NCI-H2171 (cell line): Measurements from ENCODE around the gene SDHB.

Experiments
- DNase-seq: peaks from one replicate; lab custom pipeline; 2025; lab: John Stamatoyannopoulos, UW

SDHB gene

GRCh38 chr1:17053685-17054410 is at the start of gene SDHB:
Gene SDHB (minus strand): TSS chr1:17054032. CDS start chr1:17054019, 13 bp downstream.
- peak; percentile 95 for DNase-seq

GRCh38 chr1:17102232-17102631 is 48.4 kb upstream of the SDHB start:
- DNase-seq, result no peak

DNA sequence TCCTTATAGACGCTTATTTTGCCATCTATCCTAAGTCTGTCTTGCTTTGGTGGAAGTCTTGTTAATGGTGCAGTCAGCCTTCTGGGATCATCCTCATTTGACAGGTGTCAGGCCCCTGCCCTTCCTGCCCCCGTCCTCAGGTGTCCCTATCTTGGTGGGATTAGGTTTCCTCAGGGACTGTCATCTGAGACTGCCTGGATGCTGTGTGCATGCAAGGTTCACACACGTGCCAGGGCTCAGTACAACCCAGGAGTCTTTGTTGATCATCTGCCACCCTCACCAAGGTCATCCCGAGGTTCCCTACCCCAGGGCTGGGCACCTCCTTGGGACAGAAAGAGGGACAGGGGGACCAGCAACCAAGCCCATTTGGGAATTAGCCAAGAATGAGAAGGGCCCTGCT is 47.4 kb upstream of the SDHB start:
- DNase-seq, result peak; percentile 79

DNA sequence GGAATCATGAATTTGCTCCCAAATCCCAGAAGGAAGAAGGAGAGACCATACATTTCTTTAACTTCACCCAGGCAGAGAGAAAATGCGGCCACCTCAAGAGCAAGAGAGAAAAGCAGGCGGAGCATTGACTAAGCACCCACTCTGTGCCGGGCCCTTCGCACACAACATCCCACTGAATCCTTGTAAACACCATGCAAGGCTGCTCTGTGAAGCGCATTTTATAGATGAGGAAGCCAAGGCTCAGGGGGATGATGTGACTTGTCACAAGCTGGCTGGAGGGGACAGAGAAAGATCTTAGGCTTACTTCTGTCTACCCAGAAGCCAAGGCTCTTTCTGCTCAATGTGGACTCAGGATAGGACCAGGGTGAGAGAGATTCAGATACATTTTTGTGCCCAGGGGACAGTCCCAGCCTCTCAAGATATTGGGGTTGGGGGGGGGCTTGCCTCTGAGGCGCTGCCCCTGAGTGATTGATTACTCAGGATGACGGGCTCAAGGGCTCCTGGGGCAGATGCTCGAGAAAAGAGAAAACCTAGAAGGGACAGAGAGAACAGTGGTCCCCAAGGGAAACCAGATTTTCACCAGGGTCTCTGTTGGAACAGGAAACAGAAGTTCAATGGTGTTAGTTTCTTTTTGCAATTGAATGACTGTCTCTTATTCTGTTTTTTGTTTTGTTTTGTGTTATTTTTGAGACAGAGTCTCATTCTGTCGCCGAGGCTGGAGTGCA is 45.9 kb upstream of the SDHB start:
- DNase-seq, result no peak

DNA sequence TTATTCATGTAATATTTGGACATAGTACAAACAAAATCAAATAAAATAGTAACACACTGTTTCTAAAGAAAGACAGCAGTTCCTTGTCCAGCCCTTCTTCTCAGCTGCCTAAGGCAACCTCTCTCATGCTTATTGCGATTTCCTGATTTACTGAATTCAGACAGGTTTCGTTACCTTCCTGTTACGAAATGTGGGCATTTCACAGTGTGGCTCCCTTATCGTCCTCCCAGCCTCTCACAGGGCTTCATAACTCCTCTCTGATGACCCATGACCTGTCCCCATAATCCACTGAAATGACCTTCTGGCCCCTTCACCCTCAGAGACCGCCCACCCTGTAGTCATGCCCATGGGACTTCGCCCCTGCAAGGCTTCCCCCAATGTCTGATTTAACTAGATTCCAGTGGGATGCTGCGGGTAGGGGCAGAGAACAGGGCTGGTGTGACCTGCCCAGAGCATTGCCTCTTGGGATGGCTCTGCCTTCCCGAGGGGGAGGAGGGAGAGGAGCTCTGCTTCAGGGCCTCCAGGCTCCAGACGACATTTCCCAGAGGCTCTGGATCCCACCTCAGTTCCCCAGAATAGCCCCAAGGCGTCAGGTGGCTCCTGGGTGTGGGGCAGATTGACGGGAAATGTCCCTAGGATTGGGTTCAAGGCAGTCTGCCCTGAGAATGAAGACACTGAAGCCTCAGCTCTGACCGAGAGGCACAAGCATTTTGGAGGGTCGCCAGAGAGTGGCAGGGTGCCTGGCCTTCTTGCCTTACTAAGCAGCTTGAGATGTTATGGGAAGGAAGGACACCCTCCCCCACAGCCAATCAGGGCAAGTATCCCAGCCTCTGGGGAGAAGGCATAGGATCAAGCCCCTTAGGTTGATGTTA is 44.9 kb upstream of the SDHB start:
- DNase-seq, result no peak

DNA sequence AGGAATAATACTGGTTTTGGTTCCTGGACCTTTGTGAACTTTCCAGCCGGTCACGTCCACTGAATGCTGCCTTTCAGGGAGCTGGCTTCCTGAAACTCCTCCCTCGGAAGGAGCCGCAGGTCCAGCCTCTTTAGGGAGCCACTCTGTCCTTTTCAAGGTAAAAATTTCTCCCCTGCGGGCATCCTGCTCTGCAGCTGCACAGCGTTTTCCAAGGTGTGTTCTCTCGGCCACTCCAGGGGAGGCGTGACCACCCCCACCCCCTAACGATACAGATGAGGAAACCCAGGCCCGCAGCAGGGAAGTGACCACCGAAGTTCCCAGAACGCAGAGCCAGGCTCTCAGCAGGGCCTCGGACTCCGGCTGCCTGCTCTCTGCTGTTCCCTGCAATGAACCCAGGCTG is 44.0 kb upstream of the SDHB start:
- DNase-seq, result no peak

GRCh38 chr1:17097147-17097546 is 43.3 kb upstream of the SDHB start:
- no peak for DNase-seq

- DNase-seq, result no peak
Measured at GRCh38 chr1:17096584-17096983, 42.8 kb upstream of the SDHB start.

- DNase-seq, result no peak
Measured at GRCh38 chr1:17095141-17095540, 41.3 kb upstream of the SDHB start.

DNA sequence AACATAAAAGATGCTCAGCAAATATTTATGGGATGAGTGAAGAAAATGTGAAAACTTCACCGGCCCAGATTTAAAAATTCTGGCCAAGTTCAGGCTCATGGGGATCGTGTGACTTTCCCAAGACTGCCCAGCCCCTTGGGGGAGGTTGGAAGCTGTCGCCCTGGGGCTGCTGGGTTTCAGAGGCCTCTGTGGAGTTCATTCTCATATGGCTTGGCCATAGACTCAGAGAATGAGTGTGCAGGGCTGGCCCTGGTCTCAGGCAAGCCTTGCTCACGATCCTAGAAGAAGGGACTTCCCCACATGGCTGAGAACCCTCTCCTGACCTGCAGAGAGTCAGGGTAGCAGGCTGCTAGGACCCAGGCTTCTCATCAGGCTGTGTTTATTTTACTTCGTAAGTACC is 40.8 kb upstream of the SDHB start:
- DNase-seq, result no peak

DNA sequence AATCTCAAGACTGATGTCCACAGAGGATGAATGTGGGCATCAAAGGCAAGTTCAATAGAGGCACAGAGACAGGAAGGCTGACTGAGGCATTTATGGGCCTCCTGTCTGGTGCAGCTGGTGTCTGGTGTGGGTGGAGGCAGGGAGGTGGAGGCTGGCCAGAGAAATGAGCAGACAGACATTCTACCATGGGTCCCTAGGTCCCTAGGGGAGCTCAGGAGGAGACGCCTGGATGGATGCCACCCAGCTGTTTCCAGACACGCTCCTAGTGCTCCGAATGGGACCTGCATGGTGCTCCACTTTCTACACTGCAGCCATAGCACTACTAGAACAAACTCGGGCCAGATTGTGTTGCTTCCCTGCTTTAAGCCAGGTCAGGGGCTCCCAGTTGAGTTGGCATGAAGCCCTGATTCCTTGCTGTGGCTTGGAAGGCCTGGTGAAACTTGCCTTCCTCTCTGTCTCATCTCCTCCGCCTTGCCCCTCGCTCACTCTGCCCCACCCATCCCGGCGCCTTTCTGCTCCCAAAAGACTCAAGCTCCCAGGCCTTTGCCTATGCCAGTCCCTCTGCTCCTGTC is 40.1 kb upstream of the SDHB start:
- no peak for DNase-seq

- DNase-seq, result no peak
Measured at GRCh38 chr1:17091252-17091651, 37.4 kb upstream of the SDHB start.

- no peak for DNase-seq
Measured at GRCh38 chr1:17089506-17089905, 35.7 kb upstream of the SDHB start.

- no peak for DNase-seq
Measured at GRCh38 chr1:17086751-17087150, 32.9 kb upstream of the SDHB start.

DNA sequence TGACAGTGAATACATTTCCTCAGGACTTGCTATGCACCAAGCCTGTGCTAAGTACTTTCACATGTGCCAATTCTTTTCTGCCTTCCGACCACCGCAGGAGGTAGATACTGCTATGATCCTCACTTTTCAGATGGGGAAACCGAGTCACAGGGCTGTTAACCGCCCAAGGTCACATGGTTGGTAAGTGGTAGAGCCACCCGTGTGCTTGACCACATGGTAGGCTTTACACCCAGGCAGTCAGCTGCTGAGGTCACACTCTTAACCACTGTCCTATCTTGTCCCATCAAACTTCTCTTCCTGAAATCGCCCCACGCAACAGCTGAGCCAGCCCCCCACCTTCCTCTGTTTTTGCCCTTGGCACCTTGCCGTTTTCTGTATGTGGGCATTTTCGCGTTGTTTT is 31.0 kb upstream of the SDHB start:
- DNase-seq, result no peak

GRCh38 chr1:17082761-17083160 is 28.9 kb upstream of the SDHB start:
- no peak for DNase-seq

DNA sequence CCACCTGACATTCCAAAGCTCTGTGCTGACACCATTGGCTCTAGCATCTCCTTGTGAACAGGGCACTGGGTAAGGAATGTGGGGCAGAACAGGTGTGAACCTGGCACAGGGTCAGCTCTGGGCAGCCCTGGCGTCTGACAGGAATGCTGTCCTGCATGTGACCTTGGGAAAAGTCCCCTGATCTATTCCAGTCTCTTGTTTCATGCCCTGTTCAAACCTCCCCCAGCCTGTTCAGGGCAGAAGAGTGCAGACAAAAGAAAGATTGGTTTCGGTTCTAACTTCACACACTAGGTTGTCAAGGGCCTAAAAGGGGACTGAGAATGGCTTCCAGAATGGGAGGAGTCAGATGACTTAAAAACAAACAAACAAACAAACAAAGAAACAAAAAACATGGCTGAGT is 27.6 kb upstream of the SDHB start:
- no peak for DNase-seq

- DNase-seq, result peak; percentile 67
Measured at GRCh38 chr1:17080880-17081279, 27.0 kb upstream of the SDHB start.

DNA sequence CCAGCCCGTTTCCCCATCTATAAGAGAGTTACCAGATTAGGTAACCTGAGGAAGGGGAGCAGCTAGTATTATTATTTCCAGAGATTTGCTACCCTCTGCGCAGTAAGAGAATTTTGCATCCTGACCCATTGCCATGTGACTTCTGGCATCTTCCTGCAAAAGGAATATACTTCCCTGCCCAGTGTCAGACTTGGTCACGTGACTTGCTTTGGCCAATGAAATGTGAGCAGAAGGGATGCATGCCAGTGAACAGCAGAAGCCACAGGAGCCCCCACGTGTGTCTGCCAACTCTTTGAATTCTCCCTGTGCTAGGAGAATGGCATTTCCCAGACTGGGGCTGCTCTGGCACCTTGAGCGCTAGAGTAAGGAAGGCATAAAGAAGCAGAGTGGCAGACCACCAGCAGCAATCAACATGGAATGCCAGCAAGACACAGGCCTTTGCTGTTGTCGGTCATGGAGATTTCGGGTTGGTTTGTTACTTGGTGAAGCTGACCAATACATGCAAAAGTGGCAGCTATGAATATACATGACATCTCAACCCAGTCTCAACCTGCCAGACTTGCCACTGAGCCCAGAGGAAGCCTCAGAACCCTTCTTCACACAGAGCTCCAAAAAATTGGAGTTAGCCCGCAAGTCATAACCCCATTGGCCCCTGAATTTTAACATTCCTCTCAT is 26.4 kb upstream of the SDHB start:
- DNase-seq, result no peak

- DNase-seq, result no peak
Measured at GRCh38 chr1:17078991-17079868, 25.4 kb upstream of the SDHB start.
